ENCODE results near the gene NPNT.

Gene NPNT

DNA sequence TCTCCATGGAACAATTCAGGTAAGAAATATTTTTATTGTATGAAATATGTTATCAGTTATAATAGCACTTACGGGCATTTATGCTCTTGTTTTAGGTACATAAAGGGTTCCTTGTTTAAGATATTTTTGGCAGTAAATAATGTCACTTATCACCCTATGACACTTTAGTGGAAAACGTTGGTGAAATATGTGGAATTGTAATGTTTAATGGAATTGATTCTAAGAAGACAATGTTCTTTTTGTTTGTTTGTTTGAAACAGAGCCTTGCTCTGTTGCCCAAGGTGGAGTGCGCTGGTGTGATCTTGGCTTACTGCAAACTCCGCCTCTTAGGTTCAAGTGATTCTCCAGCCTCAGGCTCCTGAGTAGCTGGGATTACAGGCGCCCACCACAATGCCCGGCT lies 17.4 kb downstream of the NPNT start:
- TF ChIP-seq, protein P1, sequence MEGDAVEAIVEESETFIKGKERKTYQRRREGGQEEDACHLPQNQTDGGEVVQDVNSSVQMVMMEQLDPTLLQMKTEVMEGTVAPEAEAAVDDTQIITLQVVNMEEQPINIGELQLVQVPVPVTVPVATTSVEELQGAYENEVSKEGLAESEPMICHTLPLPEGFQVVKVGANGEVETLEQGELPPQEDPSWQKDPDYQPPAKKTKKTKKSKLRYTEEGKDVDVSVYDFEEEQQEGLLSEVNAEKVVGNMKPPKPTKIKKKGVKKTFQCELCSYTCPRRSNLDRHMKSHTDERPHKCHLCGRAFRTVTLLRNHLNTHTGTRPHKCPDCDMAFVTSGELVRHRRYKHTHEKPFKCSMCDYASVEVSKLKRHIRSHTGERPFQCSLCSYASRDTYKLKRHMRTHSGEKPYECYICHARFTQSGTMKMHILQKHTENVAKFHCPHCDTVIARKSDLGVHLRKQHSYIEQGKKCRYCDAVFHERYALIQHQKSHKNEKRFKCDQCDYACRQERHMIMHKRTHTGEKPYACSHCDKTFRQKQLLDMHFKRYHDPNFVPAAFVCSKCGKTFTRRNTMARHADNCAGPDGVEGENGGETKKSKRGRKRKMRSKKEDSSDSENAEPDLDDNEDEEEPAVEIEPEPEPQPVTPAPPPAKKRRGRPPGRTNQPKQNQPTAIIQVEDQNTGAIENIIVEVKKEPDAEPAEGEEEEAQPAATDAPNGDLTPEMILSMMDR (IDR thresholded peaks at IDR 0.05; ENCODE audit: insufficient read depth, low read depth, low read length, missing control alignments), result no peak
- no peak for DNase-seq (ENCODE audit: low read depth)
- no peak overlapping the region for H3K4me3 ChIP-seq (ENCODE audit: low read length)

DNA sequence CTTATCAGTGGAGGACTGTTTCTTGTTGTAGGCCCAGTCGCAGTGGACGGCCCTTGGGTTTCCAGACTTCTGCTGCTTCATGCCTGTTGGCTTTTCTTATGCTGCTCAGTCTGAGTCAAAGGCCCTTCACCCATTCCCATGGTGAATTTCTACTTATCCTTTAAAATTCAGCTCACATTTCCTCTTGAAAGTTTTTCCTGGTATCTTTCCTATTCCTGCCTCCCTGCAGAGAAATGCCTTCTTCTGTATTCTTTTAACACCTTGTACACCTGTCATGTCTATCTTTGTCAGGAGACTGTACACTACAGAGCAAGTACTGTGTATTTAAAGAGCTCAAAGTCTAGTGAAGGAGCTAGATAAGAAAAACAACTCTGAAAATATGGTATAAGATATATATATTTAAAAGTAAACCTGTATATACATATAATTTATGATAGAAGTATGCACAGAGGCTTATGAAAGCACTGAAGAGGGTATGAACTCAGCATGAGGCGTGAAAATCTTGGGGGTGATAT lies 22.0 kb downstream of the NPNT start:
- no peak overlapping the region for H3K4me3 ChIP-seq (ENCODE audit: low read length)
- TF ChIP-seq, protein P1 (IDR thresholded peaks at IDR 0.05; ENCODE audit: insufficient read depth, low read depth, low read length, missing control alignments), result no peak
- DNase-seq (ENCODE audit: low read depth), result no peak

DNA sequence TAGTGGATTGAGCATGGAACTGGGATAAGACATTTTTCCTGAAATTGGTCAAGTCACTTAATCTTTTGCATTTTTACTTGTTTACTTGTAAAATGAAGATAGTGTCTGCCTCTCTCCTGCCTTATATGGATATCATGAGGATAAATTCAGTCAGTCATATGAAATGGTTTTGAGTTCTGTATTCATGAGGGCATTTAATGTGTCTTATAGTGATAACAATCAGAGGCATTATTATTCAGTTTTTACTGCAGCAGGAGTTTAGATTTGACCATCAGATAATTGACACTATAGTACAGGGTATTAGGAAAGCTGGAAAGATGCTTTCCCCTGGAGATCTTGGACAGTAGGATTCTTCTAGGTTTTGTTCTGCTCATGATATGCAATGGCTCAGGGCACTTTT lies 26.0 kb downstream of the NPNT start:
- no peak overlapping the region for H3K4me3 ChIP-seq (ENCODE audit: low read length)
- DNase-seq (ENCODE audit: low read depth), result no peak
- TF ChIP-seq, protein P1 (IDR thresholded peaks at IDR 0.05; ENCODE audit: insufficient read depth, low read depth, low read length, missing control alignments), result no peak

DNA sequence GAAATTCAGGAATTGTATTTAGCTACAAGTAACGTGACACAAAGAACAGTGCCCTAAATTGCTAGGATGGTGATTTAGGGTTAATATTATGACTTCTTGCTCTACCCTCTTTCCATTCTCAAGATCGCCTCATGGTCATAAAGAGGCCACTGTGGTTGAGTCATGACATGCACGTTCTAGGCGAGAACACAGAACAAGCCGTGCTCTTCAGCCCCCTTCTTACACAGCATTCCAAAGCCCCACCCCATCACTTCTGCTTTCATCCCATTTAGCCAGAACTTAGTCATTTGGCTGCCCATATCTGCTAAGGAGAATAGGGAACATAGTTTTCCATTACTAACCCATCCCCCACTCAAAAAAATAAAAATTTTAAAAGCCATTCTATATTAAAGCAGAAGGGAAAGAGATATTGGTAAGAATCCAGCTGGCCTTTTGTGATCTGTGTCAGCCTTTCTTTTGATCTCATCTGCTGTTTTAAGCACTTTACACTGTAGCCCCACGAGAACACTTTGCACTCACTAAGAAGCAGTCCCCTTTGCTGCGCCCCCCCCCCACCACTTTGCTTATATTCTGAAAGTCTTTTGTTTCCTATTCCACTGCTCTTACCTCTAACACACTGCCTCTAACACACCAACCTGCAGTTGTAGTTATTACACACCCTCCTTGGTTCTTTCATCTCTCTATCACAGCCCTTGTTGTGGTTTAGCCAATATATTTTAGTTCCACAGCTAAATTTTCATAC lies 28.4 kb downstream of the NPNT start:
- H3K4me3 ChIP-seq (ENCODE audit: low read length), result no peak overlapping the region
- TF ChIP-seq, protein P1 (IDR thresholded peaks at IDR 0.05; ENCODE audit: insufficient read depth, low read depth, low read length, missing control alignments), result no peak
- peak; percentile 53 for DNase-seq (ENCODE audit: low read depth)

DNA sequence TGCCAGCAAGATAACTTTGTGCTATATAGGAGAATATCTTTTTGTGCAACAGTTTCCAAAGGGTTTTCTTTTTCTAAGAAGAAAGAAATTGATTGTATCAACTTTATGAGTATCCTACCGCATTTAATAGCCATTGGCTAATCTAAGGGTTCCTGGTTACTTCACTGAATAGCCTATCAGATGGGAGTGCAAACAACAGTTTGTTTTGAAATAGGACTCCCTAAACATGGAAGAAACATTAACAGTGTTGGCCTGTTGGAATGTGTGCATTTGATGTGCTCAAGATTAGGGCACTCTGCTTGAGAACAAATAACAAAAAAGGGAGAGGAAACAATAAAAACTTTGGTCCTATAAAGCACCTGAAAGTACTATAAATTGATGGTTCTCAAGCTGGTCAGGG lies 29.1 kb downstream of the NPNT start:
- TF ChIP-seq, protein P1 (IDR thresholded peaks at IDR 0.05; ENCODE audit: insufficient read depth, low read depth, low read length, missing control alignments), result no peak
- no peak overlapping the region for H3K4me3 ChIP-seq (ENCODE audit: low read length)
- no peak for DNase-seq (ENCODE audit: low read depth)

DNA sequence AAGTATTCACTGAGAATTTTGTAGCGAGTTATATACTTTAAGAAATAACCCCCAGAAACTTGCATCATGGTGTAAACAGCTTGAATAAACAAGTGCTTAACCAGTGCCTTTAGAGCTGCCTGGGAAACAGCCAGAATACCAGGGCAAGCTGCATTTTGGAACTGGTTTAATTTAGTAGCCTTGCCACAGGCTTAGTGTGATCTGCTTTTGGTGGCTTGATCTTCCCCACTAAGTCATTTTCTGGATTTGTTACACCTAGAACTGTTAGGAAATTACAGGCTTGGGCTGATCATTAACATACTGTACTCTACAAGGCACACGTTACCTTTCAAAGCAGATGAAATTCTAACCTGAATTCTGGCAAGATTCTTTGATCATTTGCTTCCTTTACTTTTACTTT lies 35.4 kb downstream of the NPNT start:
- DNase-seq (ENCODE audit: low read depth), result no peak
- no peak overlapping the region for H3K4me3 ChIP-seq (ENCODE audit: low read length)
- TF ChIP-seq, protein P1 (IDR thresholded peaks at IDR 0.05; ENCODE audit: insufficient read depth, low read depth, low read length, missing control alignments), result no peak

DNA sequence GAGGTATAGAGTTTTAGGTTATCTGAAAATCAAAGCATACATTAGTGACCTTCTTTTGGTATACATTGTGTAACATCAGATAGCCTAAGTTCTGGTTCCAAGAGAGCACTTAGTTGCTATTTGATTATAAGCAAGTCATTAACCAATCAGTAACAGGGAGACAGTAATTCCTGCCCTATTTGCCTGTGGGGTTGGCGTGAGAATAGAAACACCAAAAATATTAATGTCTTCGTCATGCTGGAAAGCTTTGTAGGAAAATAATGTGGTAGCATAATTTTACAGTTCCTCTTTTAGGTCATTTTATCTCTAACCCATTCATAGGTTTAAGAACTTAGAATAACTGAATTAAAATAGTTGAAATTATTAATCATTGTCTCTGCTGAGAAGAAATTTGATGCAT lies 37.8 kb downstream of the NPNT start:
- TF ChIP-seq, protein P1 (IDR thresholded peaks at IDR 0.05; ENCODE audit: insufficient read depth, low read depth, low read length, missing control alignments), result no peak
- no peak for DNase-seq (ENCODE audit: low read depth)
- H3K4me3 ChIP-seq (ENCODE audit: low read length), result no peak overlapping the region

All from epithelial cell of esophagus (primary cell).